ENCODE measurements around the gene SEC61B.

The SEC61B gene

DNA sequence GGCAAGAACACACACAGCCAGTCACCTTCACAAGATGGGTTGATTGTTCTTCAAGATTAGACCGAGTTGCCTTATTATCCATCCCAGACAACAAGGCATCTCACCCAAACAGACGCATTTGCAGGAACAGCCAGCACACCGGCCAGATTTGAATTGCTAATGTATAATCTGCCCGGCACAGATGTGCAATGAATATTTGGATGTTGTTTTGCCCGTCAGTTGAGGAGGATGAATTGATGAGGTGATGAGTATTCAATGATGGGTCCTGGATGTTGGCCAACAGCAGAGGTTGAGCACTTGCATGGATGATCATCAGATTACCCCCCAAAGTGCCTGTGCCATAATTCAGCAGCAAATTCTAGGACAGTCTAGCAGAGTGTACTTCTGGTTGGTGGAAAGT lies 20.5 kb upstream of the SEC61B start:
- Histone ChIP-seq H3K9me3 (ENCODE audit: insufficient read depth, low read length) (no peaks in the 10 kb centered on the region), H2AFZ (ENCODE audit: low read depth, low read length, severe bottlenecking) (no peak overlapping the region), H3K27me3 (ENCODE audit: low read length) (no peaks in the 10 kb centered on the region), H3K36me3 (ENCODE audit: low read length) (no peaks in the 10 kb centered on the region), H3K9ac (ENCODE audit: low read length) (no peak overlapping the region), H3F3A (ENCODE audit: insufficient read depth) (no peaks in the 10 kb centered on the region), H3K27ac (ENCODE audit: low read depth, low read length) (no peak overlapping the region), H4K20me1 (ENCODE audit: low read depth, low read length) (no peaks in the 10 kb centered on the region), H3K9me2 (replicated peaks; ENCODE audit: insufficient read depth, low read length) (no peaks in the 10 kb centered on the region), H3K4me2 (ENCODE audit: low read depth, low read length, poor library complexity, severe bottlenecking) (no peak overlapping the region), H3K4me3 (ENCODE audit: insufficient read depth, low read length, poor library complexity, severe bottlenecking) (no peak overlapping the region), H3K79me2 (ENCODE audit: insufficient read depth, low read length) (no peaks in the 10 kb centered on the region)
- TF ChIP-seq, protein P1, sequence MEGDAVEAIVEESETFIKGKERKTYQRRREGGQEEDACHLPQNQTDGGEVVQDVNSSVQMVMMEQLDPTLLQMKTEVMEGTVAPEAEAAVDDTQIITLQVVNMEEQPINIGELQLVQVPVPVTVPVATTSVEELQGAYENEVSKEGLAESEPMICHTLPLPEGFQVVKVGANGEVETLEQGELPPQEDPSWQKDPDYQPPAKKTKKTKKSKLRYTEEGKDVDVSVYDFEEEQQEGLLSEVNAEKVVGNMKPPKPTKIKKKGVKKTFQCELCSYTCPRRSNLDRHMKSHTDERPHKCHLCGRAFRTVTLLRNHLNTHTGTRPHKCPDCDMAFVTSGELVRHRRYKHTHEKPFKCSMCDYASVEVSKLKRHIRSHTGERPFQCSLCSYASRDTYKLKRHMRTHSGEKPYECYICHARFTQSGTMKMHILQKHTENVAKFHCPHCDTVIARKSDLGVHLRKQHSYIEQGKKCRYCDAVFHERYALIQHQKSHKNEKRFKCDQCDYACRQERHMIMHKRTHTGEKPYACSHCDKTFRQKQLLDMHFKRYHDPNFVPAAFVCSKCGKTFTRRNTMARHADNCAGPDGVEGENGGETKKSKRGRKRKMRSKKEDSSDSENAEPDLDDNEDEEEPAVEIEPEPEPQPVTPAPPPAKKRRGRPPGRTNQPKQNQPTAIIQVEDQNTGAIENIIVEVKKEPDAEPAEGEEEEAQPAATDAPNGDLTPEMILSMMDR (IDR thresholded peaks at IDR 0.05; ENCODE audit: insufficient read depth, low read length, poor library complexity, severe bottlenecking), result no peak
- no peak for TF ChIP-seq EZH2phosphoT487 (conservative IDR thresholded peaks at IDR 0.05; ENCODE audit: low read length)

DNA sequence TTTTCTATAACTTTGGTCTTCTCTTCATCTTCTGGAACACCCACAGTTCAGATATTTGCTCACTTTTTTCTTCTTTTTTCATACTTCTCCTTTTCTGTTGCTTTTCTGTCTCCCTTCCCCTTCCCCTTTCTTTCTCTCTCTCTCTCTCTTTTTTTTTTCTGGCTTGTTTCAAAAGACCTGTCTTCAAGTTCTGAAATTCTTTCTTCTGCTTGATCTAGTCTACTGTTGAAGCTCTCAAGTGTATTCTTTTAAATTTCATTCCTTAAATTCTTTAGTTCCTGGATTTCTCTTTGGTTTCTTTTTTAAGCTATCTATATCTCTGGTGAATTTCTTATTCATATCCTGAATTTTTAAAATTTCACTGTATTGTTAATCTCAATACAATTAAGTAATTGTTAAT lies 11.5 kb upstream of the SEC61B start:
- peaks cover 4% of the 10 kb centered on the region; the same call in 1 of the 2 replicates for H3K79me2 ChIP-seq (ENCODE audit: insufficient read depth, low read length)
- no peak overlapping the region for H3K27ac ChIP-seq (ENCODE audit: low read depth, low read length)
- no peaks in the 10 kb centered on the region for H3K36me3 ChIP-seq (ENCODE audit: low read length)
- no peak overlapping the region for H3K4me3 ChIP-seq (ENCODE audit: insufficient read depth, low read length, poor library complexity, severe bottlenecking)
- no peaks in the 10 kb centered on the region for H3K9me2 ChIP-seq (replicated peaks; ENCODE audit: insufficient read depth, low read length)
- TF ChIP-seq, protein P1 (IDR thresholded peaks at IDR 0.05; ENCODE audit: insufficient read depth, low read length, poor library complexity, severe bottlenecking), result no peak
- no peak for TF ChIP-seq EZH2phosphoT487 (conservative IDR thresholded peaks at IDR 0.05; ENCODE audit: low read length)
- no peaks in the 10 kb centered on the region for H3K27me3 ChIP-seq (ENCODE audit: low read length)
- no peak overlapping the region for H3K9ac ChIP-seq (ENCODE audit: low read length)
- no peaks in the 10 kb centered on the region for H4K20me1 ChIP-seq (ENCODE audit: low read depth, low read length)
- no peak overlapping the region for H3K4me2 ChIP-seq (ENCODE audit: low read depth, low read length, poor library complexity, severe bottlenecking)
- H3F3A ChIP-seq (ENCODE audit: insufficient read depth), result peaks cover 10% of the 10 kb centered on the region; the same call in 1 of the 2 replicates
- no peaks in the 10 kb centered on the region for H3K9me3 ChIP-seq (ENCODE audit: insufficient read depth, low read length)
- no peak overlapping the region for H2AFZ ChIP-seq (ENCODE audit: low read depth, low read length, severe bottlenecking)

DNA sequence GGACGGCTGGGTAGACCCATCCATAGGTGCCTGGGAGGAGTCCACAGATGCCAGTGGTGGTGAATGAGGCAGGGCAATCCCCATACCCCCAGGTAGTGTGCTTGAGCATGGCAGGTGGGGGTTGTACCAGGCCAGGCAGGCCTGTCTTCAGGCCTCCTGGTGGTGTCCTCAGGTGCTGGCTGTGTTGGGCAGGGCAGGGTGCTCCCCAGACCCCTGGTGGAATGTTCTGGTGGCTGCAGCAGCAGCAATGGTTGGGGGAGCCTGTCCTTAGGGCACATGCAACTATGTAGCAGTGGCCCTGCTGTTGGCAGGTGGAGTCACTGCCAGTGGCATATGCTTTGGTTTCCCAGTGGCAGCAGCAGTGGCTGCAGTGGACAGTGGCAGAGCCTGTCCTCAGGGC lies 10.3 kb upstream of the SEC61B start:
- TF ChIP-seq EZH2phosphoT487 (conservative IDR thresholded peaks at IDR 0.05; ENCODE audit: low read length), result no peak
- TF ChIP-seq, protein P1 (IDR thresholded peaks at IDR 0.05; ENCODE audit: insufficient read depth, low read length, poor library complexity, severe bottlenecking), result no peak

More for the DNA sequence above, 10.3 kb upstream of the SEC61B start:
- Histone ChIP-seq H3K36me3 (ENCODE audit: low read length) (peaks cover 2% of the 10 kb centered on the region; the same call in 1 of the 2 replicates), H2AFZ (ENCODE audit: low read depth, low read length, severe bottlenecking) (no peak overlapping the region), H3K9me2 (replicated peaks; ENCODE audit: insufficient read depth, low read length) (no peaks in the 10 kb centered on the region), H3K4me2 (ENCODE audit: low read depth, low read length, poor library complexity, severe bottlenecking) (no peak overlapping the region), H3K27me3 (ENCODE audit: low read length) (no peaks in the 10 kb centered on the region), H3K27ac (ENCODE audit: low read depth, low read length) (no peak overlapping the region), H3K9me3 (ENCODE audit: insufficient read depth, low read length) (no peaks in the 10 kb centered on the region), H3K4me3 (ENCODE audit: insufficient read depth, low read length, poor library complexity, severe bottlenecking) (no peak overlapping the region), H3F3A (ENCODE audit: insufficient read depth) (peaks cover 14% of the 10 kb centered on the region; the same call in 1 of the 2 replicates), H4K20me1 (ENCODE audit: low read depth, low read length) (peaks cover 2% of the 10 kb centered on the region; the same call in 1 of the 2 replicates), H3K79me2 (ENCODE audit: insufficient read depth, low read length) (peaks cover 15% of the 10 kb centered on the region; the same call in 1 of the 2 replicates), H3K9ac (ENCODE audit: low read length) (no peak overlapping the region)

Data from SU-DHL-6 (cell line).